T-helper 1 cell treated with Interleukin-12 subunit alpha and Interleukin-12 subunit beta and Interleukin-4 antibody, amounts not matched to agents 30 μg/mL and 1 μg/mL, for 36 hours (primary cell): ENCODE results near the gene CHRNG.
A peak's percentile ranks its signal among the peaks of the same experiment; 100 is the strongest.
"Not testable (repeated sequence)": the region's sequence is repeated elsewhere in the genome, so short reads cannot be mapped to it uniquely, and the experiment has no call there.

ENCODE experiments used
- H3K27ac Mint-ChIP-seq: one replicate; pipeline ENCODE4 v1.8.0; 2021; ENCODE audit warnings: mild to moderate bottlenecking, mixed read lengths
- H3K27me3 Mint-ChIP-seq: one replicate; pipeline ENCODE4 v1.8.0; 2021; ENCODE audit warnings: low read depth, mixed read lengths
- H3K36me3 Mint-ChIP-seq: one replicate; pipeline ENCODE4 v1.8.0; 2021; ENCODE audit warnings: low read depth, mixed read lengths
- H3K4me1 Mint-ChIP-seq: one replicate; pipeline ENCODE4 v1.8.0; 2021; ENCODE audit warnings: low read depth, mixed read lengths
- H3K4me3 Mint-ChIP-seq: one replicate; pipeline ENCODE4 v1.8.0; 2021; ENCODE audit warnings: mild to moderate bottlenecking, moderate library complexity, mixed read lengths
- H3K9me3 Mint-ChIP-seq: one replicate; pipeline ENCODE4 v1.8.0; 2021; ENCODE audit warnings: mixed read lengths

Gene CHRNG

GRCh38 chr2:232556426-232556825 lies 16.9 kb downstream of the CHRNG start:
- Mint-ChIP-seq H3K27ac (peak overlapping the region; percentile 42), H3K4me1 (peaks cover 39% of the 10 kb centered on the region), H3K36me3 (peaks cover 45% of the 10 kb centered on the region), H3K9me3 (no peaks in the 10 kb centered on the region), H3K27me3 (no peaks in the 10 kb centered on the region), H3K4me3 (no peak overlapping the region)

- H3K4me1 Mint-ChIP-seq, result peaks cover 5% of the 10 kb centered on the region
- H3K27me3 Mint-ChIP-seq, result no peaks in the 10 kb centered on the region
- no peaks in the 10 kb centered on the region for H3K9me3 Mint-ChIP-seq
- H3K27ac Mint-ChIP-seq, result no peak overlapping the region
- H3K36me3 Mint-ChIP-seq, result peaks cover 45% of the 10 kb centered on the region
- H3K4me3 Mint-ChIP-seq, result no peak overlapping the region
These were observed 23.1 kb downstream of the CHRNG start for GRCh38 chr2:232562515-232563151.

- Mint-ChIP-seq H3K27ac (no peak overlapping the region), H3K36me3 (peaks cover 51% of the 10 kb centered on the region), H3K27me3 (no peaks in the 10 kb centered on the region), H3K4me1 (peaks cover 7% of the 10 kb centered on the region), H3K4me3 (no peak overlapping the region), H3K9me3 (no peaks in the 10 kb centered on the region)
These were observed 24.1 kb downstream of the CHRNG start for GRCh38 chr2:232563580-232563979.

- Mint-ChIP-seq H3K4me1 (peaks cover 7% of the 10 kb centered on the region), H3K27ac (no peak overlapping the region), H3K4me3 (no peak overlapping the region), H3K9me3 (no peaks in the 10 kb centered on the region), H3K27me3 (no peaks in the 10 kb centered on the region), H3K36me3 (peaks cover 54% of the 10 kb centered on the region)
These were observed 28.2 kb downstream of the CHRNG start for GRCh38 chr2:232567721-232568120.

- H3K27ac Mint-ChIP-seq, result no peak overlapping the region
- H3K4me3 Mint-ChIP-seq, result no peak overlapping the region
- peaks cover 51% of the 10 kb centered on the region for H3K36me3 Mint-ChIP-seq
These were observed 28.7 kb downstream of the CHRNG start for GRCh38 chr2:232568161-232568560.

GRCh38 chr2:232569541-232569940 lies 30.0 kb downstream of the CHRNG start:
- Mint-ChIP-seq H3K4me1 (peaks cover 2% of the 10 kb centered on the region), H3K9me3 (no peaks in the 10 kb centered on the region), H3K27ac (no peak overlapping the region), H3K4me3 (no peak overlapping the region), H3K36me3 (peaks cover 54% of the 10 kb centered on the region), H3K27me3 (no peaks in the 10 kb centered on the region)

More at GRCh38 chr2:232568161-232568560, 28.7 kb downstream of the CHRNG start:
- Mint-ChIP-seq H3K27me3 (no peaks in the 10 kb centered on the region), H3K4me1 (peaks cover 7% of the 10 kb centered on the region), H3K9me3 (no peaks in the 10 kb centered on the region)

GRCh38 chr2:232570481-232570880 lies 31.0 kb downstream of the CHRNG start:
- not testable (repeated sequence) for H3K9me3 Mint-ChIP-seq, H3K4me1 Mint-ChIP-seq, H3K27me3 Mint-ChIP-seq, H3K27ac Mint-ChIP-seq, H3K4me3 Mint-ChIP-seq
- peaks cover 47% of the 10 kb centered on the region for H3K36me3 Mint-ChIP-seq

- no peak overlapping the region for H3K4me3 Mint-ChIP-seq
- no peaks in the 10 kb centered on the region for H3K9me3 Mint-ChIP-seq
- no peak overlapping the region for H3K27ac Mint-ChIP-seq
- peaks cover 45% of the 10 kb centered on the region for H3K36me3 Mint-ChIP-seq
- H3K4me1 Mint-ChIP-seq, result peaks cover 2% of the 10 kb centered on the region
- H3K27me3 Mint-ChIP-seq, result no peaks in the 10 kb centered on the region
These were observed 31.6 kb downstream of the CHRNG start for GRCh38 chr2:232571026-232571474.

- no peak overlapping the region for H3K4me3 Mint-ChIP-seq
- no peak overlapping the region for H3K27ac Mint-ChIP-seq
- peaks cover 35% of the 10 kb centered on the region for H3K36me3 Mint-ChIP-seq
- H3K27me3 Mint-ChIP-seq, result no peaks in the 10 kb centered on the region
- no peaks in the 10 kb centered on the region for H3K4me1 Mint-ChIP-seq
- no peaks in the 10 kb centered on the region for H3K9me3 Mint-ChIP-seq
These were observed 33.5 kb downstream of the CHRNG start for GRCh38 chr2:232573042-232573441.

- Mint-ChIP-seq H3K36me3 (peaks cover 26% of the 10 kb centered on the region), H3K4me1 (no peaks in the 10 kb centered on the region), H3K9me3 (no peaks in the 10 kb centered on the region), H3K4me3 (no peak overlapping the region), H3K27me3 (no peaks in the 10 kb centered on the region), H3K27ac (no peak overlapping the region)
These were observed 34.4 kb downstream of the CHRNG start for GRCh38 chr2:232573771-232574435.

GRCh38 chr2:232574674-232575403 lies 35.3 kb downstream of the CHRNG start:
- Mint-ChIP-seq H3K27ac (no peak overlapping the region), H3K36me3 (peaks cover 19% of the 10 kb centered on the region), H3K4me1 (peaks cover under 1% of the 10 kb centered on the region), H3K4me3 (no peak overlapping the region), H3K9me3 (no peaks in the 10 kb centered on the region), H3K27me3 (no peaks in the 10 kb centered on the region)

GRCh38 chr2:232575404-232575746 lies 35.9 kb downstream of the CHRNG start:
- no peaks in the 10 kb centered on the region for H3K9me3 Mint-ChIP-seq
- no peak overlapping the region for H3K27ac Mint-ChIP-seq
- H3K36me3 Mint-ChIP-seq, result peaks cover 15% of the 10 kb centered on the region
- peaks cover 6% of the 10 kb centered on the region for H3K4me1 Mint-ChIP-seq
- H3K27me3 Mint-ChIP-seq, result no peaks in the 10 kb centered on the region
- H3K4me3 Mint-ChIP-seq, result no peak overlapping the region

- no peaks in the 10 kb centered on the region for H3K27me3 Mint-ChIP-seq
- H3K4me3 Mint-ChIP-seq, result no peak overlapping the region
- H3K27ac Mint-ChIP-seq, result no peak overlapping the region
- peaks cover 15% of the 10 kb centered on the region for H3K36me3 Mint-ChIP-seq
- H3K9me3 Mint-ChIP-seq, result no peaks in the 10 kb centered on the region
- peaks cover 10% of the 10 kb centered on the region for H3K4me1 Mint-ChIP-seq
These were observed 37.5 kb downstream of the CHRNG start for GRCh38 chr2:232576995-232577394.

GRCh38 chr2:232577841-232578240 lies 38.3 kb downstream of the CHRNG start:
- no peak overlapping the region for H3K4me3 Mint-ChIP-seq
- H3K27ac Mint-ChIP-seq, result no peak overlapping the region
- H3K9me3 Mint-ChIP-seq, result no peaks in the 10 kb centered on the region
- H3K4me1 Mint-ChIP-seq, result peaks cover 10% of the 10 kb centered on the region
- H3K27me3 Mint-ChIP-seq, result no peaks in the 10 kb centered on the region
- peaks cover 21% of the 10 kb centered on the region for H3K36me3 Mint-ChIP-seq

GRCh38 chr2:232578626-232579025 lies 39.1 kb downstream of the CHRNG start:
- no peaks in the 10 kb centered on the region for H3K9me3 Mint-ChIP-seq
- H3K27me3 Mint-ChIP-seq, result no peaks in the 10 kb centered on the region
- no peak overlapping the region for H3K4me3 Mint-ChIP-seq
- peaks cover 23% of the 10 kb centered on the region for H3K36me3 Mint-ChIP-seq
- peaks cover 10% of the 10 kb centered on the region for H3K4me1 Mint-ChIP-seq
- no peak overlapping the region for H3K27ac Mint-ChIP-seq
